ENCODE data around the gene SACM1L. TPM values are rescaled to one million over a fixed set of nuclear protein-coding genes. Genes with fewer than 3 reads are reported as not detected.

The SACM1L gene
- total RNA-seq, 1 experiment from 2014 or later: 61.8 TPM

- no peak overlapping the region for H2AFZ ChIP-seq (ENCODE audit: low read length)
- no peak for DNase-seq
- no peaks in the 10 kb centered on the region for H3K9me3 ChIP-seq (ENCODE audit: low read length)
- no peak overlapping the region for H3K27ac ChIP-seq (ENCODE audit: low read length)
- H3K4me1 ChIP-seq (ENCODE audit: low read length): no peaks in the 10 kb centered on the region
- H3K36me3 ChIP-seq (ENCODE audit: insufficient read depth, low read length): peaks cover 72% of the 10 kb centered on the region
- no peak overlapping the region for H3K4me3 ChIP-seq (ENCODE audit: low read length)
- no peaks in the 10 kb centered on the region for H3K27me3 ChIP-seq (ENCODE audit: low read length)
- H3K9me2 ChIP-seq (replicated peaks; ENCODE audit: insufficient read depth, low read length): no peaks in the 10 kb centered on the region
- peaks cover 58% of the 10 kb centered on the region for H3K79me2 ChIP-seq (ENCODE audit: low read length)
- H3K9ac ChIP-seq (ENCODE audit: low read length): no peak overlapping the region
- no peak overlapping the region for H3K4me2 ChIP-seq (ENCODE audit: low read depth, low read length, poor library complexity, severe bottlenecking)
- H4K20me1 ChIP-seq (ENCODE audit: insufficient read depth, low read depth, low read length): no peaks in the 10 kb centered on the region
Observed at GRCh38 chr3:45724911-45725310, 35.7 kb downstream of the SACM1L start.

- peaks cover 10% of the 10 kb centered on the region for H3K4me1 ChIP-seq (ENCODE audit: low read length)
- no peak overlapping the region for H3K4me2 ChIP-seq (ENCODE audit: low read depth, low read length, poor library complexity, severe bottlenecking)
- H3K27me3 ChIP-seq (ENCODE audit: low read length): no peaks in the 10 kb centered on the region
- peaks cover 70% of the 10 kb centered on the region for H3K36me3 ChIP-seq (ENCODE audit: insufficient read depth, low read length)
- H3K9me3 ChIP-seq (ENCODE audit: low read length): no peaks in the 10 kb centered on the region
- no peak overlapping the region for H3K27ac ChIP-seq (ENCODE audit: low read length)
- no peak for DNase-seq
- no peaks in the 10 kb centered on the region for H3K9me2 ChIP-seq (replicated peaks; ENCODE audit: insufficient read depth, low read length)
- peaks cover 59% of the 10 kb centered on the region for H3K79me2 ChIP-seq (ENCODE audit: low read length)
- H4K20me1 ChIP-seq (ENCODE audit: insufficient read depth, low read depth, low read length): no peaks in the 10 kb centered on the region
- H2AFZ ChIP-seq (ENCODE audit: low read length): no peak overlapping the region
- H3K4me3 ChIP-seq (ENCODE audit: low read length): no peak overlapping the region
- no peak overlapping the region for H3K9ac ChIP-seq (ENCODE audit: low read length)
Observed at GRCh38 chr3:45729614-45730013, 40.4 kb downstream of the SACM1L start.

- no peaks in the 10 kb centered on the region for H3K27me3 ChIP-seq (ENCODE audit: low read length)
- H3K79me2 ChIP-seq (ENCODE audit: low read length): peaks cover 54% of the 10 kb centered on the region
- no peak overlapping the region for H3K4me2 ChIP-seq (ENCODE audit: low read depth, low read length, poor library complexity, severe bottlenecking)
- H3K36me3 ChIP-seq (ENCODE audit: insufficient read depth, low read length): peaks cover 71% of the 10 kb centered on the region
- H3K27ac ChIP-seq (ENCODE audit: low read length): no peak overlapping the region
- H3K4me1 ChIP-seq (ENCODE audit: low read length): peaks cover 10% of the 10 kb centered on the region
- no peaks in the 10 kb centered on the region for H3K9me3 ChIP-seq (ENCODE audit: low read length)
- DNase-seq: no peak
- H3K4me3 ChIP-seq (ENCODE audit: low read length): no peak overlapping the region
- no peaks in the 10 kb centered on the region for H4K20me1 ChIP-seq (ENCODE audit: insufficient read depth, low read depth, low read length)
- H3K9me2 ChIP-seq (replicated peaks; ENCODE audit: insufficient read depth, low read length): no peaks in the 10 kb centered on the region
- no peak overlapping the region for H2AFZ ChIP-seq (ENCODE audit: low read length)
- no peak overlapping the region for H3K9ac ChIP-seq (ENCODE audit: low read length)
Observed at GRCh38 chr3:45730409-45731154, 41.4 kb downstream of the SACM1L start.

GRCh38 chr3:45736707-45737106 is 47.5 kb downstream of the SACM1L start:
- no peaks in the 10 kb centered on the region for H4K20me1 ChIP-seq (ENCODE audit: insufficient read depth, low read depth, low read length)
- H3K4me3 ChIP-seq (ENCODE audit: low read length): no peak overlapping the region
- no peak overlapping the region for H3K4me2 ChIP-seq (ENCODE audit: low read depth, low read length, poor library complexity, severe bottlenecking)
- peaks cover 21% of the 10 kb centered on the region for H3K79me2 ChIP-seq (ENCODE audit: low read length)
- no peak overlapping the region for H3K9ac ChIP-seq (ENCODE audit: low read length)
- peaks cover 53% of the 10 kb centered on the region for H3K36me3 ChIP-seq (ENCODE audit: insufficient read depth, low read length)
- H3K4me1 ChIP-seq (ENCODE audit: low read length): peaks cover 13% of the 10 kb centered on the region
- H3K9me2 ChIP-seq (replicated peaks; ENCODE audit: insufficient read depth, low read length): no peaks in the 10 kb centered on the region
- no peak overlapping the region for H2AFZ ChIP-seq (ENCODE audit: low read length)
- no peaks in the 10 kb centered on the region for H3K27me3 ChIP-seq (ENCODE audit: low read length)
- H3K9me3 ChIP-seq (ENCODE audit: low read length): no peaks in the 10 kb centered on the region
- H3K27ac ChIP-seq (ENCODE audit: low read length): no peak overlapping the region
- no peak for DNase-seq

GRCh38 chr3:45737234-45737633 is 48.0 kb downstream of the SACM1L start:
- Histone ChIP-seq H3K4me2 (ENCODE audit: low read depth, low read length, poor library complexity, severe bottlenecking) (no peak overlapping the region), H3K4me3 (ENCODE audit: low read length) (no peak overlapping the region), H4K20me1 (ENCODE audit: insufficient read depth, low read depth, low read length) (no peaks in the 10 kb centered on the region), H3K36me3 (ENCODE audit: insufficient read depth, low read length) (peaks cover 53% of the 10 kb centered on the region), H2AFZ (ENCODE audit: low read length) (no peak overlapping the region), H3K79me2 (ENCODE audit: low read length) (peaks cover 18% of the 10 kb centered on the region; the same call in 1 of the 2 replicates), H3K27ac (ENCODE audit: low read length) (no peak overlapping the region), H3K4me1 (ENCODE audit: low read length) (peaks cover 16% of the 10 kb centered on the region), H3K9me2 (replicated peaks; ENCODE audit: insufficient read depth, low read length) (no peaks in the 10 kb centered on the region), H3K9ac (ENCODE audit: low read length) (no peak overlapping the region), H3K27me3 (ENCODE audit: low read length) (no peaks in the 10 kb centered on the region), H3K9me3 (ENCODE audit: low read length) (no peaks in the 10 kb centered on the region)
- no peak for DNase-seq

GRCh38 chr3:45739991-45740390 is 50.8 kb downstream of the SACM1L start:
- Histone ChIP-seq H3K9me2 (replicated peaks; ENCODE audit: insufficient read depth, low read length) (no peaks in the 10 kb centered on the region), H3K36me3 (ENCODE audit: insufficient read depth, low read length) (peaks cover 47% of the 10 kb centered on the region; the same call in 1 of the 2 replicates), H3K4me3 (ENCODE audit: low read length) (no peak overlapping the region), H3K4me1 (ENCODE audit: low read length) (peaks cover 12% of the 10 kb centered on the region), H3K27me3 (ENCODE audit: low read length) (no peaks in the 10 kb centered on the region), H2AFZ (ENCODE audit: low read length) (no peak overlapping the region), H3K9me3 (ENCODE audit: low read length) (no peaks in the 10 kb centered on the region), H3K27ac (ENCODE audit: low read length) (no peak overlapping the region), H3K9ac (ENCODE audit: low read length) (no peak overlapping the region), H3K79me2 (ENCODE audit: low read length) (peaks cover 12% of the 10 kb centered on the region; the same call in 1 of the 2 replicates), H4K20me1 (ENCODE audit: insufficient read depth, low read depth, low read length) (no peaks in the 10 kb centered on the region), H3K4me2 (ENCODE audit: low read depth, low read length, poor library complexity, severe bottlenecking) (no peak overlapping the region)
- no peak for DNase-seq

GRCh38 chr3:45741247-45741646 is 52.1 kb downstream of the SACM1L start:
- DNase-seq: no peak
- Histone ChIP-seq H3K4me1 (ENCODE audit: low read length) (peaks cover 12% of the 10 kb centered on the region), H3K9ac (ENCODE audit: low read length) (no peak overlapping the region), H3K9me3 (ENCODE audit: low read length) (no peaks in the 10 kb centered on the region), H3K79me2 (ENCODE audit: low read length) (0 out of 2 replicates have a peak, but pooled peaks cover 6% of the 10 kb centered on the region), H3K27me3 (ENCODE audit: low read length) (no peaks in the 10 kb centered on the region), H2AFZ (ENCODE audit: low read length) (no peak overlapping the region), H3K4me2 (ENCODE audit: low read depth, low read length, poor library complexity, severe bottlenecking) (no peak overlapping the region), H3K27ac (ENCODE audit: low read length) (no peak overlapping the region), H3K36me3 (ENCODE audit: insufficient read depth, low read length) (peaks cover 48% of the 10 kb centered on the region; the same call in 1 of the 2 replicates), H3K4me3 (ENCODE audit: low read length) (no peak overlapping the region), H3K9me2 (replicated peaks; ENCODE audit: insufficient read depth, low read length) (no peaks in the 10 kb centered on the region), H4K20me1 (ENCODE audit: insufficient read depth, low read depth, low read length) (no peaks in the 10 kb centered on the region)

GRCh38 chr3:45741742-45742460 is 52.7 kb downstream of the SACM1L start:
- H2AFZ ChIP-seq (ENCODE audit: low read length): no peak overlapping the region
- H3K27ac ChIP-seq (ENCODE audit: low read length): no peak overlapping the region; the same call in 1 of the 2 replicates
- peaks cover 12% of the 10 kb centered on the region for H3K4me1 ChIP-seq (ENCODE audit: low read length)
- H3K27me3 ChIP-seq (ENCODE audit: low read length): no peaks in the 10 kb centered on the region
- H3K9me3 ChIP-seq (ENCODE audit: low read length): no peaks in the 10 kb centered on the region
- no peak for DNase-seq
- no peaks in the 10 kb centered on the region for H3K79me2 ChIP-seq (ENCODE audit: low read length)
- no peak overlapping the region for H3K4me2 ChIP-seq (ENCODE audit: low read depth, low read length, poor library complexity, severe bottlenecking)
- H3K9ac ChIP-seq (ENCODE audit: low read length): no peak overlapping the region
- H4K20me1 ChIP-seq (ENCODE audit: insufficient read depth, low read depth, low read length): no peaks in the 10 kb centered on the region
- no peaks in the 10 kb centered on the region for H3K9me2 ChIP-seq (replicated peaks; ENCODE audit: insufficient read depth, low read length)
- H3K4me3 ChIP-seq (ENCODE audit: low read length): no peak overlapping the region
- H3K36me3 ChIP-seq (ENCODE audit: insufficient read depth, low read length): peaks cover 48% of the 10 kb centered on the region; the same call in 1 of the 2 replicates
